ENCODE results near the gene ZBTB46. TPM values are rescaled to one million over a fixed set of nuclear protein-coding genes. Genes with fewer than 3 reads are reported as not detected.

ZBTB46 gene
- total and polyA plus RNA-seq, 4 donors: 0.79 to 12.1 (median 4.7) TPM

DNA sequence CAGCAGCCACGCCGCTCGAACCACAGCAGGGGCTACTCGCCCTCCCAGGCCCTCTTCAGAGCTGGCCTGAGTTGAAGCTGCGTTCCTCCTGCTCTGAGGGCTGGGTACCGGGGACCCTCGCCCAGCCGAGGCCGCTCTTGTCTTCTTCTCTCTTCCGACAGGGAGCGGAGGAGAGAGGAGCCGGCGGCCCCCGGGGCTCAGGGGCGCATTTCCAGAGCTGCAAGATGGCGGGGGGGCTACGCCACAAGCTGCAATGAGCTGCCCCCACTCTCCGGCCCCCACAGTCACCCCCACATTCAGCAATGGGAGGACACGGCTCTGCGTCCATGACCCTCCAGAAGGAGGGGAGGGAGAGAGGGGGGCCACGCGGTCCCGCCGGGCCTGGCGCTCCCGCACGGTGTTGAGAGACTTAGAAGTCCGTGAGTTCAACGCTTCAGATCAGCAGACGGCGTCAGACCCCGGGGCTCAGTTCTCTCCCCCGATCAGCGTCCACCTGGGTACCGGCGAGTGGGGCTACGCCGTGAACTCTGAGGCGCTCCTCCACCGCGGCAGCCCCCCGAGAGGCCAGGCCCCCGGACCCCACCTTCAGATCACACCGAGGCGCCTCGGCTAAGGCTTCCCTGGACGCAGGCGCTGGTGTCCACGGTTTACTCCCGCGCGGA is 59.9 kb downstream of the ZBTB46 start:
- Histone ChIP-seq H3K27me3 (ENCODE audit: control insufficient read depth in 4 of 4, insufficient read depth in 4 of 4, low read length in 3 of 4) (no peaks in the 10 kb centered on the region), H3K4me3 (ENCODE audit: low read depth in 1 of 3, low read length in 3 of 3) (no peak overlapping the region), H3K36me3 (ENCODE audit: control insufficient read depth in 4 of 4, insufficient read depth in 3 of 4, low read depth in 1 of 4, low read length in 3 of 4) (no peaks in the 10 kb centered on the region), H3K9me3 (ENCODE audit: control insufficient read depth in 4 of 4, low read length in 3 of 4) (no peaks in the 10 kb centered on the region), H3K9ac (ENCODE audit: low read depth in 1 of 2, low read length in 2 of 2) (no peak overlapping the region), H3K27ac (ENCODE audit: low read depth in 1 of 2, low read length in 2 of 2) (no peak overlapping the region), H3K4me1 (ENCODE audit: control insufficient read depth in 4 of 4, insufficient read depth in 4 of 4, low read length in 3 of 4) (peaks cover 0 to 2% (median 1%) of the 10 kb centered on the region in 4 donors)
- DNase-seq (ENCODE audit: low spot score): no peak
- TF ChIP-seq GABPA (IDR thresholded peaks at IDR 0.05 in 1 of 2, conservative IDR thresholded peaks at IDR 0.05 in 1 of 2) (no peak), RXRA (IDR thresholded peaks at IDR 0.05) (no peak), ZBTB33 (IDR thresholded peaks at IDR 0.05) (no peak), HNF4G (IDR thresholded peaks at IDR 0.05) (no peak), FOXA1 (IDR thresholded peaks at IDR 0.05) (no peak), REST (IDR thresholded peaks at IDR 0.05) (no peak)
- TF ChIP-seq, protein P1, sequence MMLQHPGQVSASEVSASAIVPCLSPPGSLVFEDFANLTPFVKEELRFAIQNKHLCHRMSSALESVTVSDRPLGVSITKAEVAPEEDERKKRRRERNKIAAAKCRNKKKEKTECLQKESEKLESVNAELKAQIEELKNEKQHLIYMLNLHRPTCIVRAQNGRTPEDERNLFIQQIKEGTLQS (IDR thresholded peaks at IDR 0.05): no peak
- WGBS: 95% methylated on average over 52 of the region's 52 CpGs

DNA sequence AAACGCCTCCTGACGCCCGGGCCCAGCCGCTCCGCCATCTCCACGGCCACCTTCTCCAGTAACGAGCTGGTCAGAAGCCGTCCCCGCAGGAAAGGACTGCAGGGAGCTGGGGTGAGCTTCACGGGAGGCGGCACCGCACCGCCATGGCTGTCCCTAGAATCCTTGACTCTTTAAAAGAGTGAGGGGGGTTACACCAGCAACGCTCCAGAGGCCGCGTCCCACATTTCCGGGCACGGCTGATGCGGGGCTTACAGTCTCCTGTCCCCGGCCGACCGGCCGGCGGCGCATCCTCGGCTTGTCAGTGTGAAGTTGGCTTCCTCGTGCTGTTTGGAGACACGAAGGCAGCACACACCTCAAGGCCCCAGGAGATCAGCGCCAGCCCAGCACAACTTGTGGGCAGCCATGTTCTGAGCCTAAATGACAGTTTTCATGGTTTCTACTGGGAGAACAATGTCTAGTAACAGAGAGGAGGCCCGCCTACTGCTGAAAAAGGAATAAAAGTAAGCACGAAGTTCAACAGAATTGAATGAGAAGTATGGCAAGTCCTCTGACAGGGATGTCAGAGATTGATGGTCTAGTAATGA is 61.1 kb downstream of the ZBTB46 start:
- no peak overlapping the region for H3K9ac ChIP-seq (ENCODE audit: low read depth in 1 of 2, low read length in 2 of 2)
- no peaks in the 10 kb centered on the region for H3K9me3 ChIP-seq (ENCODE audit: control insufficient read depth in 4 of 4, low read length in 3 of 4)
- 94% methylated on average over 31 of the region's 31 CpGs for WGBS
- no peak overlapping the region for H3K4me3 ChIP-seq (ENCODE audit: low read depth in 1 of 3, low read length in 3 of 3)
- H3K36me3 ChIP-seq (ENCODE audit: control insufficient read depth in 4 of 4, insufficient read depth in 3 of 4, low read depth in 1 of 4, low read length in 3 of 4): no peaks in the 10 kb centered on the region
- no peak for DNase-seq (ENCODE audit: low spot score)
- H3K4me1 ChIP-seq (ENCODE audit: control insufficient read depth in 4 of 4, insufficient read depth in 4 of 4, low read length in 3 of 4): peaks cover 0 to 1% (median 0%) of the 10 kb centered on the region in 4 donors
- H3K27ac ChIP-seq (ENCODE audit: low read depth in 1 of 2, low read length in 2 of 2): no peak overlapping the region
- no peaks in the 10 kb centered on the region for H3K27me3 ChIP-seq (ENCODE audit: control insufficient read depth in 4 of 4, insufficient read depth in 4 of 4, low read length in 3 of 4)
- TF ChIP-seq, protein P2, sequence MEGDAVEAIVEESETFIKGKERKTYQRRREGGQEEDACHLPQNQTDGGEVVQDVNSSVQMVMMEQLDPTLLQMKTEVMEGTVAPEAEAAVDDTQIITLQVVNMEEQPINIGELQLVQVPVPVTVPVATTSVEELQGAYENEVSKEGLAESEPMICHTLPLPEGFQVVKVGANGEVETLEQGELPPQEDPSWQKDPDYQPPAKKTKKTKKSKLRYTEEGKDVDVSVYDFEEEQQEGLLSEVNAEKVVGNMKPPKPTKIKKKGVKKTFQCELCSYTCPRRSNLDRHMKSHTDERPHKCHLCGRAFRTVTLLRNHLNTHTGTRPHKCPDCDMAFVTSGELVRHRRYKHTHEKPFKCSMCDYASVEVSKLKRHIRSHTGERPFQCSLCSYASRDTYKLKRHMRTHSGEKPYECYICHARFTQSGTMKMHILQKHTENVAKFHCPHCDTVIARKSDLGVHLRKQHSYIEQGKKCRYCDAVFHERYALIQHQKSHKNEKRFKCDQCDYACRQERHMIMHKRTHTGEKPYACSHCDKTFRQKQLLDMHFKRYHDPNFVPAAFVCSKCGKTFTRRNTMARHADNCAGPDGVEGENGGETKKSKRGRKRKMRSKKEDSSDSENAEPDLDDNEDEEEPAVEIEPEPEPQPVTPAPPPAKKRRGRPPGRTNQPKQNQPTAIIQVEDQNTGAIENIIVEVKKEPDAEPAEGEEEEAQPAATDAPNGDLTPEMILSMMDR (IDR thresholded peaks at IDR 0.05; ENCODE audit: low read depth, low read length, missing input control): no peak
- TF ChIP-seq NR2F2 (IDR thresholded peaks at IDR 0.05) (no peak), HNF4G (IDR thresholded peaks at IDR 0.05) (no peak), JUND (IDR thresholded peaks at IDR 0.05) (no peak), HNF4A (conservative IDR thresholded peaks at IDR 0.05) (no peak), EGR1 (IDR thresholded peaks at IDR 0.05; ENCODE audit: low read depth in 2 of 2) (no peak), RAD21 (IDR thresholded peaks at IDR 0.05) (no peak), RXRA (IDR thresholded peaks at IDR 0.05) (no peak), GABPA (IDR thresholded peaks at IDR 0.05 in 1 of 2, conservative IDR thresholded peaks at IDR 0.05 in 1 of 2) (no peak), REST (IDR thresholded peaks at IDR 0.05) (no peak), YY1 (IDR thresholded peaks at IDR 0.05) (no peak), TAF1 (conservative IDR thresholded peaks at IDR 0.05) (no peak), SP1 (IDR thresholded peaks at IDR 0.05) (no peak), FOXA1 (IDR thresholded peaks at IDR 0.05) (no peak), MAX (IDR thresholded peaks at IDR 0.05) (no peak), FOXA2 (IDR thresholded peaks at IDR 0.05) (no peak)
- TF ChIP-seq, protein P1 (IDR thresholded peaks at IDR 0.05): no peak
